ENCODE results near the gene SRXN1. TPM values are rescaled to one million over a fixed set of nuclear protein-coding genes. Genes with fewer than 3 reads are reported as not detected.

The SRXN1 gene
- total and polyA plus RNA-seq, 2 donors from 2014 or later, result 17.4 to 51.1 TPM

- H3K27ac ChIP-seq (ENCODE audit: low read depth in 2 of 2, low read length in 2 of 2), result no peak overlapping the region
- no peaks in the 10 kb centered on the region for H3K9me3 ChIP-seq (ENCODE audit: control insufficient read depth in 2 of 3, insufficient read depth in 1 of 3, low read length in 3 of 3)
- no peak for TF ChIP-seq CTCF (IDR thresholded peaks at IDR 0.05; ENCODE audit: borderline replicate concordance, extremely low read depth, insufficient read depth)
- DNase-seq (no peak), FAIRE-seq (no peak)
- intact Hi-C loops (cut with DNase I), result no loop called here
- H3K36me3 ChIP-seq (ENCODE audit: control insufficient read depth in 2 of 3, insufficient read depth in 3 of 3, low read length in 3 of 3), result no peaks in the 10 kb centered on the region
- H3K4me1 ChIP-seq (ENCODE audit: control insufficient read depth in 2 of 3, insufficient read depth in 2 of 3, low read depth in 1 of 3, low read length in 3 of 3), result peaks cover 0 to 2% (median 0%) of the 10 kb centered on the region in 3 donors
- H3K9ac ChIP-seq (ENCODE audit: low read length in 3 of 3), result no peak overlapping the region
- H3K4me3 ChIP-seq (ENCODE audit: low read length in 3 of 3), result no peak overlapping the region
- H3K27me3 ChIP-seq (ENCODE audit: control insufficient read depth, insufficient read depth, low read length), result no peaks in the 10 kb centered on the region
Measured at GRCh38 chr20:598133-598850, 54.7 kb downstream of the SRXN1 start.

- no peak overlapping the region for H3K4me3 ChIP-seq (ENCODE audit: low read length in 3 of 3)
- H3K9ac ChIP-seq (ENCODE audit: low read length in 3 of 3), result no peak overlapping the region
- no peak for FAIRE-seq
- no peaks in the 10 kb centered on the region for H3K36me3 ChIP-seq (ENCODE audit: control insufficient read depth in 2 of 3, insufficient read depth in 3 of 3, low read length in 3 of 3)
- intact Hi-C loops (cut with DNase I), result no loop called here
- H3K4me1 ChIP-seq (ENCODE audit: control insufficient read depth in 2 of 3, insufficient read depth in 2 of 3, low read depth in 1 of 3, low read length in 3 of 3), result no peaks in the 10 kb centered on the region
- no peak overlapping the region for H3K27ac ChIP-seq (ENCODE audit: low read depth in 2 of 2, low read length in 2 of 2)
- no peak for TF ChIP-seq CTCF (IDR thresholded peaks at IDR 0.05; ENCODE audit: borderline replicate concordance, extremely low read depth, insufficient read depth)
- no peak for DNase-seq
- H3K27me3 ChIP-seq (ENCODE audit: control insufficient read depth, insufficient read depth, low read length), result no peaks in the 10 kb centered on the region
- no peaks in the 10 kb centered on the region for H3K9me3 ChIP-seq (ENCODE audit: control insufficient read depth in 2 of 3, insufficient read depth in 1 of 3, low read length in 3 of 3)
Measured at GRCh38 chr20:597560-597959, 55.4 kb downstream of the SRXN1 start.

Other genes with a start within 250 kb of the SRXN1 start
- 93.6 TPM for gene RBCK1, start 244.9 kb downstream of the SRXN1 start, total RNA-seq
- 73.0 TPM for gene RBCK1, start 244.9 kb downstream of the SRXN1 start, polyA plus RNA-seq (ENCODE audit: insufficient read depth, low read depth, low replicate concordance)
- gene TBC1D20, start 190.7 kb downstream of the SRXN1 start, total RNA-seq, result 26.2 TPM
- gene TBC1D20, start 190.7 kb downstream of the SRXN1 start, polyA plus RNA-seq (ENCODE audit: insufficient read depth, low read depth, low replicate concordance), result 19.5 TPM
- 100 TPM for gene CSNK2A1, start 109.4 kb downstream of the SRXN1 start, total RNA-seq
- 39.7 TPM for gene CSNK2A1, start 109.4 kb downstream of the SRXN1 start, polyA plus RNA-seq (ENCODE audit: insufficient read depth, low read depth, low replicate concordance)
- 0.63 TPM for gene TCF15, start 42.9 kb downstream of the SRXN1 start, total RNA-seq
- 1.6 TPM for gene TCF15, start 42.9 kb downstream of the SRXN1 start, polyA plus RNA-seq (ENCODE audit: insufficient read depth, low read depth, low replicate concordance)
- not detected for gene SCRT2, start 22.6 kb upstream of the SRXN1 start, total RNA-seq
- not detected for gene SCRT2, start 22.6 kb upstream of the SRXN1 start, polyA plus RNA-seq (ENCODE audit: insufficient read depth, low read depth, low replicate concordance)
- 10.9 TPM for gene SLC52A3, start 115.3 kb upstream of the SRXN1 start, total RNA-seq
- 11.4 TPM for gene SLC52A3, start 115.3 kb upstream of the SRXN1 start, polyA plus RNA-seq (ENCODE audit: insufficient read depth, low read depth, low replicate concordance)
- 10.2 TPM for gene FAM110A, start 180.5 kb upstream of the SRXN1 start, total RNA-seq
- 12.6 TPM for gene FAM110A, start 180.5 kb upstream of the SRXN1 start, polyA plus RNA-seq (ENCODE audit: insufficient read depth, low read depth, low replicate concordance)